ENCODE results near the gene SELENOV. TPM values are rescaled to one million over a fixed set of nuclear protein-coding genes. Genes with fewer than 3 reads are reported as not detected.

Gene SELENOV
- total RNA-seq, 1 donor from 2014 or later: 0.73 TPM

- Histone ChIP-seq H2AFZ (replicated peaks) (no peak overlapping the region), H3K4me2 (no peak overlapping the region), H3K27ac (no peak overlapping the region), H3K27me3 (no peaks in the 10 kb centered on the region), H3F3A (ENCODE audit: low read depth) (no peaks in the 10 kb centered on the region), H3K9me3 (ENCODE audit: low read depth) (no peaks in the 10 kb centered on the region), H3K4me3 (no peak overlapping the region), H4K20me1 (ENCODE audit: low read depth) (no peaks in the 10 kb centered on the region), H3K4me1 (no peaks in the 10 kb centered on the region), H3K79me2 (ENCODE audit: low read depth) (peaks cover 13% of the 10 kb centered on the region), H3K9ac (no peak overlapping the region), H3K36me3 (no peaks in the 10 kb centered on the region)
- H3K36me3 Mint-ChIP-seq: peaks cover 11% of the 10 kb centered on the region
- peaks cover 3% of the 10 kb centered on the region for H3K27me3 Mint-ChIP-seq (ENCODE audit: insufficient read depth, low read depth)
- no peaks in the 10 kb centered on the region for H3K9me3 Mint-ChIP-seq
- no peak overlapping the region for H3K27ac Mint-ChIP-seq
- peaks cover 2% of the 10 kb centered on the region for H3K4me1 Mint-ChIP-seq
- no peak for TF ChIP-seq EZH2 (IDR thresholded peaks at IDR 0.05)
- TF ChIP-seq, protein P1, sequence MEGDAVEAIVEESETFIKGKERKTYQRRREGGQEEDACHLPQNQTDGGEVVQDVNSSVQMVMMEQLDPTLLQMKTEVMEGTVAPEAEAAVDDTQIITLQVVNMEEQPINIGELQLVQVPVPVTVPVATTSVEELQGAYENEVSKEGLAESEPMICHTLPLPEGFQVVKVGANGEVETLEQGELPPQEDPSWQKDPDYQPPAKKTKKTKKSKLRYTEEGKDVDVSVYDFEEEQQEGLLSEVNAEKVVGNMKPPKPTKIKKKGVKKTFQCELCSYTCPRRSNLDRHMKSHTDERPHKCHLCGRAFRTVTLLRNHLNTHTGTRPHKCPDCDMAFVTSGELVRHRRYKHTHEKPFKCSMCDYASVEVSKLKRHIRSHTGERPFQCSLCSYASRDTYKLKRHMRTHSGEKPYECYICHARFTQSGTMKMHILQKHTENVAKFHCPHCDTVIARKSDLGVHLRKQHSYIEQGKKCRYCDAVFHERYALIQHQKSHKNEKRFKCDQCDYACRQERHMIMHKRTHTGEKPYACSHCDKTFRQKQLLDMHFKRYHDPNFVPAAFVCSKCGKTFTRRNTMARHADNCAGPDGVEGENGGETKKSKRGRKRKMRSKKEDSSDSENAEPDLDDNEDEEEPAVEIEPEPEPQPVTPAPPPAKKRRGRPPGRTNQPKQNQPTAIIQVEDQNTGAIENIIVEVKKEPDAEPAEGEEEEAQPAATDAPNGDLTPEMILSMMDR (IDR thresholded peaks at IDR 0.05): no peak
- no peak for TF ChIP-seq EZH2phosphoT487 (IDR thresholded peaks at IDR 0.05)
- no peak overlapping the region for H3K4me3 Mint-ChIP-seq
- no peak for DNase-seq (ENCODE audit: low spot score)
Measured at GRCh38 chr19:39524495-39524894, 9.6 kb downstream of the SELENOV start.

GRCh38 chr19:39525205-39525604, 10.3 kb downstream of the SELENOV start:
- Histone ChIP-seq H3K36me3 (no peaks in the 10 kb centered on the region), H3K27ac (no peak overlapping the region), H3K9me3 (ENCODE audit: low read depth) (no peaks in the 10 kb centered on the region), H3K79me2 (ENCODE audit: low read depth) (peaks cover 20% of the 10 kb centered on the region), H4K20me1 (ENCODE audit: low read depth) (peaks cover under 1% of the 10 kb centered on the region), H2AFZ (replicated peaks) (no peak overlapping the region), H3K27me3 (no peaks in the 10 kb centered on the region), H3K9ac (no peak overlapping the region), H3F3A (ENCODE audit: low read depth) (no peaks in the 10 kb centered on the region), H3K4me2 (no peak overlapping the region), H3K4me3 (no peak overlapping the region), H3K4me1 (no peaks in the 10 kb centered on the region)
- Mint-ChIP-seq H3K36me3 (peaks cover 12% of the 10 kb centered on the region), H3K4me1 (no peaks in the 10 kb centered on the region), H3K9me3 (no peaks in the 10 kb centered on the region), H3K27me3 (ENCODE audit: insufficient read depth, low read depth) (peaks cover 3% of the 10 kb centered on the region), H3K4me3 (no peak overlapping the region), H3K27ac (no peak overlapping the region)
- no peak for TF ChIP-seq EZH2phosphoT487 (IDR thresholded peaks at IDR 0.05)
- TF ChIP-seq EZH2 (IDR thresholded peaks at IDR 0.05): no peak
- TF ChIP-seq, protein P1 (IDR thresholded peaks at IDR 0.05): no peak
- DNase-seq (ENCODE audit: low spot score): no peak

DNA sequence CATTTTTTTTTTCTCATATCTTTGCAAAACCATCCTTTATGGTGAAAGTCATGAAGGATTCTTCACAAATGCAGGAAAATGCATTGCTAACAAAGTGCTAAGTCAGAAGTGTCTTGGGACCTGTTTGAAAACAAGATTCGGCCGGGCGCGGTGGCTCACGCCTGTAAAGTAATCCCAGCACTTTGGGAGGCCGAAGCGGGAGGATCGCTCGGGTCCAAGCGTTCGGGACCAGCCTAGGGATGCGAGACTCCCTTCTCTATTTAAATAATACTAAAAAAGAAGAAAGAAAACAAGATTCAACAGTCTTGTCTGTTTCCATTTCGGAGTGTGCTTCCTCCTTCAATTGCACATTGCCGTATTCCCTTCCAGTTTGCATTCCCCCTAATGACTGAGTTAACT, 16.9 kb downstream of the SELENOV start:
- peak overlapping the region; percentile 97 for H3K4me3 Mint-ChIP-seq
- peaks cover 40% of the 10 kb centered on the region for H3K79me2 ChIP-seq (ENCODE audit: low read depth)
- H3K4me1 ChIP-seq: peaks cover 18% of the 10 kb centered on the region
- peaks cover 19% of the 10 kb centered on the region for H4K20me1 ChIP-seq (ENCODE audit: low read depth)
- H3K36me3 ChIP-seq: no peaks in the 10 kb centered on the region
- no peaks in the 10 kb centered on the region for H3K27me3 ChIP-seq
- H3K4me1 Mint-ChIP-seq: peaks cover 11% of the 10 kb centered on the region
- H3K9ac ChIP-seq: peak overlapping the region; percentile 85
- H2AFZ ChIP-seq (replicated peaks): peak overlapping the region; percentile 88
- H3K36me3 Mint-ChIP-seq: peaks cover 11% of the 10 kb centered on the region
- H3K27ac ChIP-seq: no peak overlapping the region
- TF ChIP-seq EZH2phosphoT487 (IDR thresholded peaks at IDR 0.05): no peak
- H3K27me3 Mint-ChIP-seq (ENCODE audit: insufficient read depth, low read depth): peaks cover 3% of the 10 kb centered on the region
- H3K27ac Mint-ChIP-seq: peak overlapping the region; percentile 94
- no peak for DNase-seq (ENCODE audit: low spot score)
- no peaks in the 10 kb centered on the region for H3K9me3 ChIP-seq (ENCODE audit: low read depth)
- H3F3A ChIP-seq (ENCODE audit: low read depth): peaks cover 15% of the 10 kb centered on the region
- H3K4me3 ChIP-seq: peak overlapping the region; percentile 96
- H3K9me3 Mint-ChIP-seq: no peaks in the 10 kb centered on the region
- peak overlapping the region; percentile 98 for H3K4me2 ChIP-seq

DNA sequence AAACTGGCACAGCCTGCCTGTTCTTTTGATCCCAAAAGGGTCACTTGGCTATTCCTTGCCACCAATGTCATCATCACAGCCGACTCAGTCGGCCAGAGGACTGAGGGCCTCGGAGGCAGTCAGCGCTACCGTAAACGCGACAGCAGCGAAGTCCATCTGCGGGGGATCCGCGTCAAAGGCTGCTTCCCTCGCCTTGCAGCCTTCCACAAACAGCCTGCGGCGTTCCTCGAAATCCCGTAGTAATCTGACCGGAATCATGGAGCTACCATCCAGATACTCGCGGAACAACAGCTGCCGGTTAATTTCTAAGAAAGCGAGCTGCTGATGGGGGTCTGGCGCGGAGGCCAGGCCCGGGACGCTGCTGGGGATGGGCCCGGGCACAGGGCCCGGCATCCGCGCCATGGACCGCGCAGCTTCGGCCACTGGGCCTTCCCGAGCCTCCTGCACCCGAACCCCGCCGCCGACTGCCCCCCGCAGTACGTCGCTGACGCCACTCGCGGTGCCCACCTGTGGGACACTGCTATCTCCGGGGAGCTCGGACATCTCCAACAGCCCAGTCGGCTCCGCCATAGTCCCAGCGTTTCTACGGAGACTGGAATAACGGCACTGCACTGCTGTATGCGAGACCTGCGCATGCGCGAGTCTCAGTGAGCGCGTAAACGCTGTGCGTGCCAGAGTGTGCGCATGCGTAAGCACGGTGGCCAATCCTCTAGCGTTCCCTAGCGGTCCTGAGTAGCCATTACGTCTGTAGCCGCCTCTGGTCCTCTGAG, 17.5 kb downstream of the SELENOV start, which contains the start of gene EID2B:
TSS of gene EID2B (minus strand) at position 620 of the 770 bp plus-strand sequence. CDS start at position 570, 50 bp downstream.
- H3K9me3 ChIP-seq (ENCODE audit: low read depth): no peaks in the 10 kb centered on the region
- peak within 1 kb of the TSS; percentile 88 for H2AFZ ChIP-seq (replicated peaks)
- Mint-ChIP-seq H3K36me3 (peaks cover 11% of the 10 kb centered on the region), H3K4me1 (peaks cover 12% of the 10 kb centered on the region), H3K27ac (peak within 1 kb of the TSS; percentile 94), H3K27me3 (ENCODE audit: insufficient read depth, low read depth) (peaks cover 3% of the 10 kb centered on the region), H3K4me3 (peak within 1 kb of the TSS; percentile 97), H3K9me3 (no peaks in the 10 kb centered on the region)
- H3K27ac ChIP-seq: no peak within 1 kb of the TSS
- H3K79me2 ChIP-seq (ENCODE audit: low read depth): peaks cover 38% of the 10 kb centered on the region
- no peaks in the 10 kb centered on the region for H3K27me3 ChIP-seq
- peak within 1 kb of the TSS; percentile 96 for H3K4me3 ChIP-seq
- H4K20me1 ChIP-seq (ENCODE audit: low read depth): peaks cover 20% of the 10 kb centered on the region
- TF ChIP-seq, protein P1 (IDR thresholded peaks at IDR 0.05): peak; percentile 87
- no peak for TF ChIP-seq EZH2phosphoT487 (IDR thresholded peaks at IDR 0.05)
- peaks cover 18% of the 10 kb centered on the region for H3K4me1 ChIP-seq
- peak within 1 kb of the TSS; percentile 85 for H3K9ac ChIP-seq
- DNase-seq (ENCODE audit: low spot score): peak; percentile 99
- H3K36me3 ChIP-seq: no peaks in the 10 kb centered on the region
- peaks cover 15% of the 10 kb centered on the region for H3F3A ChIP-seq (ENCODE audit: low read depth)
- H3K4me2 ChIP-seq: peak within 1 kb of the TSS; percentile 98
